Osteocyte (in vitro differentiated cells): ENCODE results near the gene PAX8. TPM values are rescaled to one million over a fixed set of nuclear protein-coding genes. Genes with fewer than 3 reads are reported as not detected.

Experiments
- DNase-seq: peaks from one replicate; pipeline ENCODE4 v3.0.0; 2021; ENCODE audit warnings: mixed read lengths; ENCODE audit not compliant: unreplicated experiment; ENCODE audit errors: extremely low spot score
- H3K27ac Mint-ChIP-seq: one replicate; pipeline ENCODE4 v1.8.0; 2021; ENCODE audit warnings: mild to moderate bottlenecking, mixed read lengths; ENCODE audit not compliant: unreplicated experiment
- H3K27me3 Mint-ChIP-seq: one replicate; pipeline ENCODE4 v1.8.0; 2021; ENCODE audit warnings: mixed read lengths; ENCODE audit not compliant: unreplicated experiment
- H3K36me3 Mint-ChIP-seq: one replicate; pipeline ENCODE4 v1.8.0; 2021; ENCODE audit warnings: mixed read lengths; ENCODE audit not compliant: unreplicated experiment
- H3K4me1 Mint-ChIP-seq: one replicate; pipeline ENCODE4 v1.8.0; 2021; ENCODE audit warnings: mixed read lengths; ENCODE audit not compliant: unreplicated experiment
- H3K4me3 Mint-ChIP-seq: one replicate; pipeline ENCODE4 v1.8.0; 2021; ENCODE audit warnings: mild to moderate bottlenecking, moderate library complexity, mixed read lengths; ENCODE audit not compliant: unreplicated experiment
- H3K9me3 Mint-ChIP-seq: one replicate; pipeline ENCODE4 v1.8.0; 2021; ENCODE audit warnings: mixed read lengths; ENCODE audit not compliant: unreplicated experiment
- CTCF ChIP-seq: fragments of 200-600 bp; sonication (generic); IDR thresholded peaks from 2 replicates; pipeline ENCODE4 v1.5.0; 2021; ENCODE audit warnings: antibody characterized with exemption, mild to moderate bottlenecking, moderate library complexity
- total RNA-seq: library from RNA; stranded (reverse); gene quantifications from 2 replicates; pipeline ENCODE4 v1.2.1, GENCODE V29; 2021

Gene PAX8
- total RNA-seq, 1 donor from 2014 or later, result not detected

DNA sequence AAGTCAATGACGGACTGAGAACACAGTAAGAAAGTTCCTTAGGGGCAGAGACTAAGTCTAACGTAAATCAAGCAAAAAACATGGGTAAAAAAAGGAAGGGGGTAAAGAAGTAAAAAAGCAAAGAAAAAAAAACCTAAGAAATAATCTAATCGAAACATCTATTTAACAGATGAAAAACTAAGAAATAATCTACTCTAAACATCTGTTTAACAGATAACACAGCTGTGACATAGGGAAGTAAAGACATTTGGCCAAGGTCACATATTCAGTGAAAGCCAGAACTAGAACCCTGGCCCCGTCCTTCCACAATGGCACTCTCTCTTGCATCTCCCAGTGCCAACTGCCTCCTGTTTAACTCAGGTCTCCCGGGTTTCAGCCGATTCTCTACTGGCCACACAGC is 56.9 kb downstream of the PAX8 start:
- H3K4me3 Mint-ChIP-seq, result no peak overlapping the region
- DNase-seq, result no peak
- no peaks in the 10 kb centered on the region for H3K36me3 Mint-ChIP-seq
- H3K9me3 Mint-ChIP-seq, result no peaks in the 10 kb centered on the region
- TF ChIP-seq CTCF, result no peak
- H3K27ac Mint-ChIP-seq, result peak overlapping the region; percentile 4
- no peaks in the 10 kb centered on the region for H3K27me3 Mint-ChIP-seq
- peaks cover 55% of the 10 kb centered on the region for H3K4me1 Mint-ChIP-seq

- Mint-ChIP-seq H3K4me1 (peaks cover 60% of the 10 kb centered on the region), H3K27ac (peak overlapping the region; percentile 52), H3K36me3 (no peaks in the 10 kb centered on the region), H3K4me3 (no peak overlapping the region), H3K27me3 (no peaks in the 10 kb centered on the region), H3K9me3 (no peaks in the 10 kb centered on the region)
- TF ChIP-seq CTCF, result no peak
- no peak for DNase-seq
These were observed 57.6 kb downstream of the PAX8 start for GRCh38 chr2:113220970-113221708.

- H3K9me3 Mint-ChIP-seq, result no peaks in the 10 kb centered on the region
- H3K27me3 Mint-ChIP-seq, result no peaks in the 10 kb centered on the region
- H3K4me1 Mint-ChIP-seq, result peaks cover 57% of the 10 kb centered on the region
- DNase-seq, result no peak
- TF ChIP-seq CTCF, result no peak
- H3K4me3 Mint-ChIP-seq, result no peak overlapping the region
- peak overlapping the region; percentile 32 for H3K27ac Mint-ChIP-seq
- H3K36me3 Mint-ChIP-seq, result no peaks in the 10 kb centered on the region
These were observed 58.7 kb downstream of the PAX8 start for GRCh38 chr2:113219889-113220641.

- H3K4me1 Mint-ChIP-seq, result peaks cover 60% of the 10 kb centered on the region
- H3K36me3 Mint-ChIP-seq, result no peaks in the 10 kb centered on the region
- H3K27ac Mint-ChIP-seq, result peak overlapping the region; percentile 32
- H3K9me3 Mint-ChIP-seq, result no peaks in the 10 kb centered on the region
- no peaks in the 10 kb centered on the region for H3K27me3 Mint-ChIP-seq
- TF ChIP-seq CTCF, result no peak
- DNase-seq, result no peak
- no peak overlapping the region for H3K4me3 Mint-ChIP-seq
These were observed 59.2 kb downstream of the PAX8 start for GRCh38 chr2:113219525-113219888.

- no peak for TF ChIP-seq CTCF
- Mint-ChIP-seq H3K27me3 (no peaks in the 10 kb centered on the region), H3K4me1 (peaks cover 61% of the 10 kb centered on the region), H3K4me3 (no peak overlapping the region), H3K27ac (peak overlapping the region; percentile 9), H3K9me3 (no peaks in the 10 kb centered on the region), H3K36me3 (no peaks in the 10 kb centered on the region)
- no peak for DNase-seq
These were observed 59.7 kb downstream of the PAX8 start for GRCh38 chr2:113219092-113219441.
